Right kidney (tissue), 1 donor: ENCODE measurements around the gene AANAT.

ENCODE experiments used
- DNase-seq: peaks from one replicate; pipeline ENCODE4 v3.0.0-alpha.2; 2016

AANAT gene

GRCh38 chr17:76442341-76443338 is 24.8 kb upstream of the AANAT start:
- no peak for DNase-seq

DNA sequence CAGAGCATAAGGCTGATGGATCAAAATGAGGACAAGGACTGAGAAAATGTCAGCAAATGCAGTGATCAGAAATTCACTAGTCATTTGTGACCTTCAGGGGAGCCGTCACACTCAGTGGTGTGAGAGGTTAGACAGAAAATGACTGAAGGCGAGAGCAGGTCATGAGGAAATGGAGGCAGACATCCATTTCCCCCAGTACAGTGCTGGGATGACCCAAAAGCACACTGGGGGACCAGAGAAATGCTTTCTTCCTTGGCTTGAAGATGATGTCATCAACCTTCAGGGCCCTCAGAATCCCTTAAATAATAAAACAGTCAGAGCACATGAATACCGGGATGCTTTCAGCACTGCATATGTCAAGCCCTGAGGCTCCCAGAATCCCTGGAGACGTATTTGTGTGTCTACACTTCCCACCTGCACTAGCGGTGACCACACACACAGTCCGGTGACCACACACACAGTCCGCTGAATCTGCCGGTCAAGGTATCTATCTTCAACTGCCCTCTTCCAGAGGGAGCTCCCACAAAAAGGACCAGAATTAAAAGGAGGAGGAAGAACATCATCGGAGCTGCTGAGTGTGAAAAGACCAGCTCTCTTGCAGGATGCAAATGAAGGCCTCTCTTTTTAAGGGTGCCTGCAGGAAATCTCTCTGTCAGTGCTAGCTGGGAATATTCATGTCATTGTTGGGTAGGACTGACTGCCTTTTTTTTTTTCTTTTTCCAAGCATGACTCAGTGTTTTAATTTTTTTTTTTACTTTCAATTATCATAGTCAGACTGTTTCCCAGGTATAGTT is 22.7 kb upstream of the AANAT start:
- DNase-seq: no peak

DNA sequence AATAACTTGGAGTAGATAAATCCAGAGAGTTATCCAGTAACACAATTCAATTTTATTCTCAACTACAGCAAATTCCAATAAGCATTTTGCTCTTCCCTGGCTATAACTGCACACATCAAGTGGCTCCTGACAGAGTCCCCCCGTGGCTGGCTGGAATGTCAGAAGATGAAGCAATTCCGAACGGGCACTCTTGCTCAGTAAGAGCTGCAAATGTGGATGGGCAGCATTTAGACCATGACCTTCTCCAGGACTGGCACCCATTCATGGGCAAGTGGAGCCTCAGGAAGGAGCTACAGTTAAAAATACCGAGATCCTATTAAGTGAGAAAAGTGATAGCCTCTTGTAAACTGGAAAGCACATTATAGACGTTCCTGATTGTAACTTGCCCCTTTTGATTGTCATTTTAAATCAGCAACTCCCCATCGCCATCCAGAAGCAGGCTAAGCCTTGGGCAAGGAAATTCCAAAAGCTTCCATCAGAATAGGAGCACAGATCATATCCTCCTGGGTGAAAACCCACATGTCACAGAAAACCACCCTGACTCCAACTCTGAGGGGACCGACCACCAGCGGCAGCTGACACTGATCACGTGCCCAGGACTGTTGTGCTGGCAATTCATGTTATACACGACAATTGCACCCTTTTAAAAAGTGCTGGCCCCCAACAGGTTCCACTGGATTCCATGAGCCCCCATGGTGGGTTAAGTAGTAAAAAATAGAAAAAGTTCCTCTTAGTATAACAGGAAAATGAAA is 21.5 kb upstream of the AANAT start:
- no peak for DNase-seq

DNA sequence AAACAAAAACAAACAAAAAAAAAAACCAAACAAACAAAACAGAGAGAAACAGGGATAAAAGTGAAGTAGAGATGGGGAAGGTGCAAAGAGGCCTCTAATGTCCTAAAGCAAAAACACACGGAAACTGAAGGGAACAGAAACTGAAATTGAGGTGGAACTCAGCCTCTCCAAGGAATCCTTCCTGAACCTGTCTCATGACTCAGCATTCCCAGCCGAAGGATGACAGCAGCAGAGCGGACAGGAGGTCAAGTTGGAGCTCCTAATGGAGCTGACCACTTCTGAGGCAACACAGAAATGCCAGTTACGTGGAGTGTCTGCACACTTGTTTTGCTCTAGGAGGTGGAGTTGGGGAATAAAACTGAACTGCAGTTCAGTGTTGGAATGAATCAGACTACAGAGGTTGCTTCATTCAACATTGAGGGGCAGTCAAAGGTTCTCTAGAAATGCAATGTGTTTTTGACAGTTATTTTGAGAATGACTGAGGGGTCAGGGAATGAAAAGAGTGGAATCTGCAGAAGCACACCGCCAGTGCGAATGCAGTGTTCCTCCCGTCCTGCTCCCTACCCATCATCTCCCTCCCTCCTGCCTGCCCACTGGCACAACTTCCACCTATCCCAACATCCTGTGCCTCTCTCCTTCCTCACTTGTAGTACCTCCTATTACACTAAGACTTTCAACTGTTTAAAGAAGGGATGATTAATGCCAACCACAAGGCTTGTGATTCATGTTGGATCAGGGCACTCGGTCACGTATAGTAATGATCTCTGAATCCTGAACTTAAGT is 20.8 kb upstream of the AANAT start:
- no peak for DNase-seq

- DNase-seq: no peak
These were observed 19.3 kb upstream of the AANAT start for GRCh38 chr17:76447931-76448652.

DNA sequence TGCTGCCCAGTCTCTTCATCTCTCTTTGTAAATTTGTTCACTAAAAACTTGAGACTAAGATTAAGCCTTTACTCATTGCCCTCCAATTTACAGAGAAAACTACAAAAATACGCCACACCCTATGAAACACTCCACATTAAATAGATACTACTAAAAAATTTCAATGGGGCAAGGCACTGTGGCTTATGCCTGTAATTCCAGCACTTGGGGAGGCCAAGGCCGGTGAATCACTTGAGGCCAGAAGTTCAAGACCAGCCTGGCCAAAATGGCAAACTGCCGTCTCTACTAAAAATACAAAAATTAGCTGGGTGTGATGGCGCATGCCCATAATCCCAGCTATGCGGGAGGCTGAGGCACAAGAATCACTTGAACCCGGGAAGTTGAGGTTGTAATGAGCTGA is 18.3 kb upstream of the AANAT start:
- DNase-seq: no peak

GRCh38 chr17:76451506-76451905 is 15.9 kb upstream of the AANAT start:
- DNase-seq: no peak

DNA sequence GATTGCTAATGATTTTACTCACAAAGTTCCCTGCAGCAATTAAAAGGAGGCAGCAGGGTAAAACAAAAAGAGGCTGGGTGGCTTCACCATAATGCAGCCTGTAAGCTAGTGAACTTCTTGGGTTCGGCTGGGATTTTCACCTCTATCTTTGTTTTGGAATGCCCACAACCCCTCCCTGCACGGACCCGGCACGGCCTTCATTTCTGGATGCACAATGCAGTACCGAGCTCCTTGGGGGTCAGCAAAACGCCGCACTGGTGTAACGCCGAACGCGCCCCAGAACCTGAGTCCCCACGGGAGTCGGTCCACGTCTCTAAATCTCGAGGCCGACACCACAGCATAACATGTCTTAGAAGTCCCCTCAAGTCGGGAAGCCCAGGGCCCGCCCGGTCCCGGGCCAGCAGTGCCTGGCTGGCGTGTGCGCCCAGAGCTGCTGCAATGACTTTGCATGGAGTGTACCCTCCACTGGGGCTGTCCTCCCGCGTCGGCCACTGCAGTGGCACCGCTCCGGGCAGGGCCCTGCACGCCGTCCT is 15.2 kb upstream of the AANAT start:
- peak; percentile 47 for DNase-seq

- DNase-seq: peak; percentile 74
These were observed 14.6 kb upstream of the AANAT start, which contains the start of gene UBE2O for GRCh38 chr17:76452660-76453430. TSS of gene UBE2O (minus strand) at chr17:76453152. CDS start at chr17:76453141, 11 bp downstream.

- no peak for DNase-seq
These were observed 14.0 kb upstream of the AANAT start for GRCh38 chr17:76453431-76453743.

- DNase-seq: no peak
These were observed 8.6 kb upstream of the AANAT start for GRCh38 chr17:76458580-76459490.

GRCh38 chr17:76459674-76460073 is 7.7 kb upstream of the AANAT start:
- DNase-seq: no peak

- DNase-seq: no peak
These were observed 5.4 kb upstream of the AANAT start for GRCh38 chr17:76461765-76462555.

DNA sequence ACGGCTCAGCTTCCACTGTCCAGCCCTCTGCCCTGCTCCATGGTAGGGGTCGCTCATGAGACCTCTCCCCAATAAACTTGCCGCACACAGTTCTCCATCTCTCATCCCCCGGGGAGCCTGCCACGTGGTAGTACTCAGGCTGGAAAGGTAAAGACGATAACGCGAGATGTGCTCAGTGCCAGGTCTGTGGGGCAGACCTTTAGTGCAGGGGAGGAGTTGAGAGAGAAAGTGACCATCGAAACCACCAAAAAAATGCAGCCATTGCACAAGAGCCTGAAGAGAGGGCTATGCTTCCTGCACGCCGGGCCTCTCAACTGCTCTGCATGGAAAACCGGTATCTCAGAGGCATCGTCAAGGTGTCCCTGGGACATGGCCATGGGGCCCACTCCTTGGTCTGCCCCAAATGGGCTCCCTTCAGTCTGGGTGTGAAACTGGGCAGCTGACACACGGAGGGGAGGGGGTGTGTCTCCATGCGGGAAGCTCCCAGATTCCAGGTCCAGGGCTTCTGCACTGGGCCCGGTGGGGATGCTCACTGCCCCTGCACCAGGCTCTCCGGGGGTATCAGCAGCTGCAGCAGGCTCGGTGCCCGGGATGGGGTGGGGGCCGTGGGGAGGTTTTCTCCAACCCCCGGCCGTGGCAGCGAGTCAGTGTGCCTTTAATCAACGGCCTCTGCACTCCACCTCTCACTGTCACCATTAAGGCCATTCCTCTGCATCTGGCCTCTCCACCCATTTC is 4.7 kb upstream of the AANAT start:
- DNase-seq: no peak

- no peak for DNase-seq
These were observed 650 bp upstream of the AANAT start for GRCh38 chr17:76466775-76467130.

DNA sequence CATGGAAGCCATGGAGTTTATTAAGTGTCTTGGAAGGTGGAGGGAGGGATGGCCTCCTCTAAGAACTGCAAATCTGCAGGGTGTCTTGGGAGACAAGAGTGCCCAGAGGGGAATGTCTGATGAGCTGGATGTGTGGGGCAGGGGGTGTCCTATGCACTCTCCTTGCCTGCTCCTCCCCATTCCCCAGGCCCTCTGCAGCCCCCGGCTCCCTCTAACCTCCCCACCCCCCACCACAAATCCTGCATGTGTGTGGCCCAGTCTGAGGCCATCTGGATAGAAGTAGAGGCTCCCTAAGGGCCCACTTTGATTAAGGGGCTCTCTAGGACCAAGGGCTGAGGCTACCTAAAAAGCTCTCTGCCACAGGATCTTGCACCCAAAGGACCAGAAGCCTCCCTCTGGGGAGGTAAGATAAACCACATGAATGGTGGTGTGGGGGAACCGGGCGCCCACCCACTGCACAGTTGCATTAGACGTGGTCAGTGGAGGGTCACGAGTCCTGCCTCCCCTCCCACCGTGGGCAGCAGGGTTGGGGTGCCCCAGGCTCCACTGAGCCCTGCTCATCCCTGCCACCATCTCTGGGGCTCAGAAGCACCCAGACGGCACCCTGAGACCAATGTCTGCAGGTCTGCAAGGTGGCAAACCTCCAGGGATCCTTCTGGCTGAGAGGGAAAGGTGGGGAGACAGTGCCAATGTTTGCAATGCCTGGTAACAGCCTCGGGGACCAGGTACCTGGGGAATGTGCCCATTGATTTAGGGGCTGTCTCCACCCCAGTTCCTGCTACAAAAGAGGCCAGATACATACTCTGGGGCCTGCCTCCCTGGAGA is 618 bp downstream of the AANAT start:
- no peak for DNase-seq

DNA sequence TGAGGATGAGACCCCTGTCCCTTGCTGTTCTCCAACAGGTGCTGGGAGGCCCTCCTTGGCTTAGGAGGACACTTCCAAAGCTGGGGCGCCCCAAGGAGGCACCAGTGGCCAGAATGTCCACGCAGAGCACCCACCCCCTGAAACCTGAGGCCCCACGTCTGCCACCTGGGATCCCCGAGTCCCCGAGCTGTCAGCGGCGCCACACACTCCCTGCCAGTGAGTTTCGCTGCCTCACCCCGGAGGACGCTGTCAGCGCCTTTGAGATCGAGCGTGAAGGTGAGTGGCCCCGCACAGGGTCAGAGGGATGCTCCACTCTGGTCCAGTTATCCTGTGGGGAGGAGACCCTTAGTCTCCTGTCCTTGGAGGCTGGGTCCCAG is 1.2 kb downstream of the AANAT start:
- DNase-seq: no peak
